ENCODE results near the gene DGCR8.
"Not testable (repeated sequence)": the region's sequence is repeated elsewhere in the genome, so short reads cannot be mapped to it uniquely, and the experiment has no call there.

DGCR8 gene

DNA sequence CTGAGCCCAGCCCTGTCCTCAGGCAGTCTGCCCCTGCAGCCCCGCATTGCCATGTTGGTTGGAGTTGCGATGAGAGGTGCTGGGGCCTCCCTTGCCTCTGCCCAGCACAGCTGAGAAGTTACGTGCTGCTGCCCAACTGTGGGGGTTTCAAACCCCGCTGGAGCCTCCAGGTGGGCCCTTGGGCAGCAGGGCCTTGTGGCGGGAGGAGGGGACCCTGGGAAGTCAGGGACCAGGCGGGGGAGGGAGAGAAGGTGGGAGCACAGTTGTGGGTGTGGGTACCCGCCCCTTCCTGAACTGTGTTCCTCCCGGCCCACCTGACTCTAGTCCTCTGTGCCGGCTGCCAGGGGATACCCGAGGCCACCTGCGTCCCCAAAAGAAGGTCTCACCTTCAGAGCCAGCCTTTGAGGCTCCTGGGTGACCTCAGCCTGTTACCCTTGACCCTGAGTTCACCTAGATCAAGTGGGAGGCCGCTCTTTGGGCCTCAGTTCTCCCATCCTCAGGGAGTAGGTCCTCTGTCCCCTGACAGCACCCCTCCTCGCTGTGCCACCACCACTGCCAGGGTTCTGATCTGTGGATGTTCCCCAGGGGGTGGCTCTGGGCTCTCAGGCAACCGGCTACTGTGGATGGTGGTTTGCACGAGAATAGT lies 78.5 kb downstream of the DGCR8 start:
- TF ChIP-seq, protein P1, sequence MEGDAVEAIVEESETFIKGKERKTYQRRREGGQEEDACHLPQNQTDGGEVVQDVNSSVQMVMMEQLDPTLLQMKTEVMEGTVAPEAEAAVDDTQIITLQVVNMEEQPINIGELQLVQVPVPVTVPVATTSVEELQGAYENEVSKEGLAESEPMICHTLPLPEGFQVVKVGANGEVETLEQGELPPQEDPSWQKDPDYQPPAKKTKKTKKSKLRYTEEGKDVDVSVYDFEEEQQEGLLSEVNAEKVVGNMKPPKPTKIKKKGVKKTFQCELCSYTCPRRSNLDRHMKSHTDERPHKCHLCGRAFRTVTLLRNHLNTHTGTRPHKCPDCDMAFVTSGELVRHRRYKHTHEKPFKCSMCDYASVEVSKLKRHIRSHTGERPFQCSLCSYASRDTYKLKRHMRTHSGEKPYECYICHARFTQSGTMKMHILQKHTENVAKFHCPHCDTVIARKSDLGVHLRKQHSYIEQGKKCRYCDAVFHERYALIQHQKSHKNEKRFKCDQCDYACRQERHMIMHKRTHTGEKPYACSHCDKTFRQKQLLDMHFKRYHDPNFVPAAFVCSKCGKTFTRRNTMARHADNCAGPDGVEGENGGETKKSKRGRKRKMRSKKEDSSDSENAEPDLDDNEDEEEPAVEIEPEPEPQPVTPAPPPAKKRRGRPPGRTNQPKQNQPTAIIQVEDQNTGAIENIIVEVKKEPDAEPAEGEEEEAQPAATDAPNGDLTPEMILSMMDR (IDR thresholded peaks at IDR 0.05; ENCODE audit: control insufficient read depth, extremely low read depth, insufficient read depth), result no peak
- no peak overlapping the region for H3K4me3 ChIP-seq (ENCODE audit: low read depth, low read length)
- DNase-seq (ENCODE audit: low read depth), result no peak

DNA sequence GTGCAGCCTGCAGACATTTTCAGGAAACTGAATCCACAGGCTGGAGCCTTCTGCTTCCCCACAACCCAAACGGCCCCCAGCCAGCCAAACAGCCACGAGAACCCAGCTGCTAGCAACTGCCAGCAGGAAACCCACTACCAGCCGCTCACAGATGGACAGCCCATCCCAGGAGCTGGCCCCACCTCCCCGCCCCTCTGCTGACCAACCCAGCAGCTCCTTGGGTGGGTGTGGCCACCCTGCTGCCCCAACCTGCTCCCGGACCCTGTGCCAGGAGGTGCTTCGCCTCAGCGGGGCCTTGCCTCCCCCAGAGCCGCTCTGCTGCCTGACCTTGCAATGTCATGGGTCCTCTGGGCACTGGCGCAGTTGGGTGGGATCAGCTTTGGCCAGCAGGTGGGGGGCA lies 79.0 kb downstream of the DGCR8 start:
- H3K4me3 ChIP-seq (ENCODE audit: low read depth, low read length), result no peak overlapping the region
- TF ChIP-seq, protein P1 (IDR thresholded peaks at IDR 0.05; ENCODE audit: control insufficient read depth, extremely low read depth, insufficient read depth), result no peak
- no peak for DNase-seq (ENCODE audit: low read depth)

DNA sequence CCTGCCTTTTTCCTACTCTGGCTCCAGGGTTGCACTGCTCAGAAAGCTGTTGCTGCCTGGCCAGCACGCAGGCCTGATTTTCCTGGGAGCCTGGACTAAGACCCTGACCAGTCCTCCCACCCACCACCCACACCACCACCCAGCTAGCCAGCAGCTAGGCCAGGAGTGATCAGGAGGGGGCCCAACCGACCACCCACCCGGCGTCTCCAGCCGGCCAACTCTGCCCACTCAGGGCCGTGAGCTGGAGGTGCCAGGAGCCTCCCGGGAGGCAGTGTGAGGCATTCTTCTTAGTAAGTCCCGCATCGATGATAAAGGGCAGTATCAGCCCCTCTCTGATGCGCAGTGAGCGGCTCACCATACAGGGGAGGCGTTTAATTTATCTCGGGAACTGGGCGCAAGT lies 79.5 kb downstream of the DGCR8 start:
- not testable (repeated sequence) for DNase-seq (ENCODE audit: low read depth)

DNA sequence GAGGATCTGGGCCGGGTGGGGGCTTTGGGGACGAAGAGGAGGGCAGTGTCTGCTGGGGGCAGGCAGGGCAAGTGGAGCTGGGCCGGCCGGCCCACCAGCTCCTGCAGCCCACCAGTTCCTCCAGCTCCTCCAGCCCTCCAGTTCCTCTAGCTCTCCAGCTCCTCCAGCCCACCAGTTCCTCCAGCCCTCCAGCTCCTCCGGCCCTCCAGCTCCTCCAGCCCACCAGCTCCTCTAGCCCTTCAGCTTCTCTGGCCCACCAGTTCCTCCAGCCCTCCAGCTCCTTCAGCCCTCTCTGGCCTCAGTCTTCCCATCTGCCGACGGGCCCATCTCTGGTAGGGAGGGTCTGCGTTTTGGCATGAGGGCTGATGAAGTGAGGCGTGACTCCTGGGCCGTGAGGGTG lies 80.0 kb downstream of the DGCR8 start:
- no peak for DNase-seq (ENCODE audit: low read depth)
- no peak overlapping the region for H3K4me3 ChIP-seq (ENCODE audit: low read depth, low read length)
- TF ChIP-seq, protein P1 (IDR thresholded peaks at IDR 0.05; ENCODE audit: control insufficient read depth, extremely low read depth, insufficient read depth), result no peak

More for the DNA sequence above, 79.5 kb downstream of the DGCR8 start:
- not testable (repeated sequence) for H3K4me3 ChIP-seq (ENCODE audit: low read depth, low read length)

Data from LNCaP clone FGC (cell line).